Motor neuron (in vitro differentiated cells): Measurements from ENCODE around the gene CDKN2B. TPM values are rescaled to one million over a fixed set of nuclear protein-coding genes. Genes with fewer than 3 reads are reported as not detected.

Experiments
- ATAC-seq, 8 experiments: fragments of 200-7000 bp; cut with Tn5 transposase; replicated peaks in 6 of 8; 2 replicates each; pipeline ENCODE4 v1.8.0; 2021; ENCODE audit warnings: mild to moderate bottlenecking in 8 of 8, moderate library complexity in 8 of 8
- H3K27ac ChIP-seq, 2 donors: fragments of 250-450 bp; sonication (Bioruptor Pico); 2 replicates each; pipeline ENCODE4 v1.9.0; 2021; ENCODE audit warnings: antibody characterized with exemption in 2 of 2, mild to moderate bottlenecking in 2 of 2, moderate library complexity in 1 of 2
- H3K4me1 ChIP-seq, 2 donors: fragments of 250-450 bp; sonication (Bioruptor Pico); replicated peaks in 1 of 2; 2 replicates each; pipeline ENCODE4 v1.6.1; 2021; ENCODE audit warnings: antibody characterized with exemption in 2 of 2, mild to moderate bottlenecking in 2 of 2, moderate library complexity in 1 of 2
- H3K4me3 ChIP-seq, 5 donors: fragments of 250-450 bp; sonication (Bioruptor Pico); 2 replicates each; pipeline ENCODE4 v1.9.0; 2021; ENCODE audit warnings: antibody characterized with exemption in 5 of 5, mild to moderate bottlenecking in 5 of 5, moderate library complexity in 4 of 5
- WGBS, 10 experiments: fragments of 450-650 bp; shearing (Covaris generic); methylation state at CpG; one replicate each; pipeline ENCODE4 v1.0.0; 2022; 5-methylcytosine and 5-hydroxymethylcytosine counted together
- in situ Hi-C, 9 experiments: fragments of 400-800 bp; cut with MboI; loops; one replicate each; pipeline ENCODE4 v1.15.0; 2021; ENCODE audit warnings: low sequenced_read_pairs in 9 of 9, low pct_unique_long_range_greater_than_20kb in 2 of 9; ENCODE audit not compliant: unreplicated experiment in 9 of 9
- total RNA-seq, 8 experiments: library from RNA; unstranded; fragments of 300-600 nt; gene quantifications; 2 replicates each; pipeline versions ENCODE4 v1.2.3 to v1.2.4, GENCODE V29; 2022

Gene CDKN2B
- total RNA-seq, 8 experiments from 2014 or later = 3.0 to 45.3 (median 7.5) TPM

DNA sequence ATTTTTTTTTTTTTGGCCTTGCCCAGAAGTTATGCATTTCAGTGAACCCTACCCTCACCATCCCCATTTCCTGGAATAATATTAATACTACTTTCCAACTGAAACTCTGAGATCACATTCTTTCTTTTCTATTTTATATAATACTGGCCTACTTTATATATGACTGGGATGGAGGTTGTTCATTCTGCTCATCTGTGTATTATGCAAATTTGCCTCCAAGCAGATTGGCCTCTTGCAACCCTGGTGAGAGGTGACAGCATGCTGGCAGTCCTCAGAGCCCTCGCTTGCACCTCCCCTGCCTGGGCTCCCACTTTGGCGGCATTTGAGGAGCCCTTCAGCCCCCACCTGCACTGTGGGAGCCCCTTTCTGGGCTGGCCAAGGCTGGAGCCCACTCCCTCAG lies 50.3 kb downstream of the CDKN2B start:
- 20% methylated on average over 1 of the region's 2 CpGs; no CpG with 5 or more reads in 8 of the 10 experiments for WGBS, 10 experiments
- Histone ChIP-seq H3K4me1 (no peaks in the 10 kb centered on the region), H3K27ac (no peak overlapping the region), H3K4me3 (no peak overlapping the region)
- in situ Hi-C loops = no loop called here
- ATAC-seq = no peak

Other genes starting within 250 kb of the CDKN2B start
- gene MTAP, start 206.7 kb downstream of the CDKN2B start, total RNA-seq = 10 to 100 TPM; 11.2 to 47.5 (median 18.8) TPM
- gene CDKN2A, start 14.9 kb downstream of the CDKN2B start, total RNA-seq = 10 to 100 TPM; 10.1 to 54.7 (median 23.1) TPM
- gene CDKN2B-AS1, start 14.5 kb downstream of the CDKN2B start, total RNA-seq = 10 to 100 TPM in 1 of 8 experiments, 1 to 10 TPM in 7; 2.1 to 12.2 (median 3.9) TPM